A549 (cell line): ENCODE results near the gene GJE1. TPM values are rescaled to one million over a fixed set of nuclear protein-coding genes. Genes with fewer than 3 reads are reported as not detected.

ENCODE experiments used
- ATAC-seq, 2 experiments: fragments of 200-7000 bp in 1 of 2; fragments of >200 bp in 1 of 2; cut with Nextera tagmentation in 1 of 2; cut with Tn5 transposase in 1 of 2; 3 replicates each; pipeline versions ENCODE4 v1.8.0 to v1.9.1; 2018 to 2020; ENCODE audit warnings: mild to moderate bottlenecking in 1 of 2, moderate library complexity in 1 of 2
- CTCF ChIA-PET: fragments of 300-600 bp; sonication (Branson Sonifier 250); formaldehyde crosslinking; extraction: SDS; loops from one replicate; lab custom pipeline; 2021; ENCODE audit warnings: antibody characterized with exemption, inconsistent platforms; lab: Yijun Ruan, JAX
- POLR2A ChIA-PET: fragments of 350-600 bp; formaldehyde crosslinking; extraction: SDS; loops from one replicate; lab custom pipeline; 2021; ENCODE audit warnings: antibody characterized with exemption, inconsistent platforms; lab: Yijun Ruan, JAX
- DNase-seq, 2 experiments: peaks; one replicate each; pipeline versions ENCODE4 v3.0.0 to v3.0.0-alpha.2; 2011 to 2016; ENCODE audit warnings: low read depth in 1 of 2, low spot score in 1 of 2
- FAIRE-seq: peaks from 2 replicates; lab custom pipeline; 2011; peaks lifted over from hg19 to GRCh38; lab: Jason Lieb, UNC
- H3K27ac ChIP-seq, 2 experiments: fragments of >200 bp; sonication (Bioruptor Twin); formaldehyde crosslinking; 3 replicates each; pipeline ENCODE4 v1.5.1; 2016 to 2017
- H3K4me1 ChIP-seq: fragments of >200 bp; sonication (Bioruptor Twin); formaldehyde crosslinking; 3 replicates; pipeline ENCODE4 v1.6.1; 2016
- H3K4me2 ChIP-seq: fragments of >200 bp; sonication (Bioruptor Twin); formaldehyde crosslinking; 3 replicates; pipeline ENCODE4 v1.6.1; 2016
- H3K4me3 ChIP-seq: fragments of >200 bp; sonication (Bioruptor Twin); formaldehyde crosslinking; 3 replicates; pipeline ENCODE4 v1.5.1; 2016
- H3K9me3 ChIP-seq: fragments of >200 bp; sonication (Bioruptor Twin); formaldehyde crosslinking; 3 replicates; pipeline ENCODE4 v1.6.1; 2016
- BHLHE40 ChIP-seq: IDR thresholded peaks from 2 replicates; pipeline ENCODE4 v1.6.1; 2012; ENCODE audit warnings: low read depth, low read length, inconsistent platforms
- CBX2 ChIP-seq: fragments of 200-600 bp; sonication (generic); IDR thresholded peaks from 2 replicates; pipeline ENCODE4 v1.6.1; 2016; ENCODE audit warnings: low read depth, mild to moderate bottlenecking, borderline replicate concordance
- EHMT2 ChIP-seq: fragments of 200-600 bp; sonication (generic); IDR thresholded peaks from 2 replicates; pipeline ENCODE4 v1.6.1; 2016; ENCODE audit warnings: antibody characterized with exemption, low read depth, mild to moderate bottlenecking, moderate library complexity
- EP300 ChIP-seq, 2 experiments: fragments of >200 bp; sonication (Bioruptor Twin); formaldehyde crosslinking; IDR thresholded peaks; 2 replicates in 1 of 2; 3 replicates in 1 of 2; pipeline ENCODE4 v1.6.1; 2016 to 2017
- ESRRA ChIP-seq: fragments of 150-350 bp; IDR thresholded peaks from 2 replicates; pipeline ENCODE4 v1.6.1; 2014; ENCODE audit warnings: mild to moderate bottlenecking, low read length, borderline replicate concordance
- FOSB ChIP-seq: fragments of 250-450 bp; sonication (Bioruptor Pico); IDR thresholded peaks from 2 replicates; pipeline ENCODE4 v1.5.0; 2020; ENCODE audit warnings: mild to moderate bottlenecking, moderate library complexity
- FOXS1 ChIP-seq: fragments of 250-450 bp; sonication (Bioruptor Pico); IDR thresholded peaks from 2 replicates; pipeline ENCODE4 v1.5.0; 2020; ENCODE audit warnings: mild to moderate bottlenecking, moderate library complexity
- GATA3 ChIP-seq: IDR thresholded peaks from 2 replicates; pipeline ENCODE4 v1.6.1; 2012; ENCODE audit warnings: borderline replicate concordance
- HEYL ChIP-seq: fragments of 250-450 bp; sonication (Bioruptor Pico); IDR thresholded peaks from 2 replicates; pipeline ENCODE4 v1.8.0; 2021; ENCODE audit warnings: mild to moderate bottlenecking, moderate library complexity
- HOXA7 ChIP-seq: fragments of 250-450 bp; sonication (Bioruptor Pico); IDR thresholded peaks from 2 replicates; pipeline ENCODE4 v1.5.0; 2020; ENCODE audit warnings: mild to moderate bottlenecking, moderate library complexity
- HOXB13 ChIP-seq: fragments of 250-450 bp; sonication (Bioruptor Pico); IDR thresholded peaks from 2 replicates; pipeline ENCODE4 v1.5.0; 2020; ENCODE audit warnings: low read depth, mild to moderate bottlenecking, moderate library complexity
- JUN ChIP-seq, 2 experiments: fragments of >200 bp; sonication (Bioruptor Twin); formaldehyde crosslinking; IDR thresholded peaks; 2 replicates in 1 of 2; 3 replicates in 1 of 2; pipeline ENCODE4 v1.6.1; 2016 to 2017
- KDM1A ChIP-seq: fragments of 200-600 bp; sonication (generic); IDR thresholded peaks from 2 replicates; pipeline ENCODE4 v1.6.1; 2016; ENCODE audit warnings: low read depth, mild to moderate bottlenecking
- MAFK ChIP-seq: fragments of 450-650 bp; IDR thresholded peaks from 2 replicates; pipeline ENCODE4 v1.6.1; 2014; ENCODE audit not compliant: partially characterized antibody
- MAZ ChIP-seq: fragments of 150-350 bp; IDR thresholded peaks from 2 replicates; pipeline ENCODE4 v1.6.1; 2014; ENCODE audit warnings: antibody characterized with exemption, low read depth, low read length, borderline replicate concordance
- MYC ChIP-seq: IDR thresholded peaks from 2 replicates; pipeline ENCODE4 v1.6.1; 2012; ENCODE audit warnings: mild to moderate bottlenecking, inconsistent platforms, low read length, improper control_type of control experiment, borderline replicate concordance
- PHF8 ChIP-seq: fragments of 200-600 bp; sonication (generic); IDR thresholded peaks from 2 replicates; pipeline ENCODE4 v1.6.1; 2016; ENCODE audit warnings: low read depth, mild to moderate bottlenecking, antibody characterized with exemption, moderate library complexity, borderline replicate concordance
- POLR2A ChIP-seq: IDR thresholded peaks from 2 replicates; pipeline ENCODE4 v1.6.1; 2012; ENCODE audit warnings: mild to moderate bottlenecking, low read length
- RAD21 ChIP-seq, 2 experiments: fragments of >200 bp in 1 of 2; sonication (Bioruptor Twin) in 1 of 2; formaldehyde crosslinking in 1 of 2; IDR thresholded peaks in 1 of 2; conservative IDR thresholded peaks in 1 of 2; 2 replicates in 1 of 2; 3 replicates in 1 of 2; pipeline ENCODE4 v1.6.1; 2012 to 2018; ENCODE audit warnings: inconsistent platforms in 1 of 2
- RCOR1 ChIP-seq: fragments of 150-350 bp; IDR thresholded peaks from 2 replicates; pipeline ENCODE4 v1.6.1; 2014; ENCODE audit warnings: antibody characterized with exemption, low read length, low read depth
- RFX5 ChIP-seq: fragments of 450-650 bp; IDR thresholded peaks from 2 replicates; pipeline ENCODE4 v1.7.1; 2014; ENCODE audit warnings: antibody characterized with exemption, mild to moderate bottlenecking, moderate library complexity
- SMC3 ChIP-seq: fragments of >200 bp; sonication (Bioruptor Twin); formaldehyde crosslinking; IDR thresholded peaks from 3 replicates; pipeline ENCODE4 v1.6.1; 2018; ENCODE audit warnings: inconsistent platforms
- TFCP2L1 ChIP-seq: fragments of 250-450 bp; sonication (Bioruptor Pico); IDR thresholded peaks from 2 replicates; pipeline ENCODE4 v1.5.0; 2021; ENCODE audit warnings: mild to moderate bottlenecking
- ZFP36 ChIP-seq: fragments of 450-650 bp; IDR thresholded peaks from 2 replicates; pipeline ENCODE4 v1.6.1; 2014; ENCODE audit warnings: borderline replicate concordance; ENCODE audit not compliant: partially characterized antibody
- ZNF302 ChIP-seq: fragments of 250-450 bp; sonication (Bioruptor Pico); IDR thresholded peaks from 2 replicates; pipeline ENCODE4 v1.9.0; 2021; ENCODE audit warnings: inconsistent platforms, mild to moderate bottlenecking, moderate library complexity
- WGBS: methylation state at CpG from one replicate; pipeline ENCODE4 v1.1.6; 2017; ENCODE audit errors: missing lambda C conversion rate; 5-methylcytosine and 5-hydroxymethylcytosine counted together
- polyA plus RNA-seq, 4 experiments: library from polyadenylated mRNA; depleted of rRNA in 3 of 4; stranded (reverse); fragments of >200 nt; fragmentation: RNase III in 1 of 4; extraction: RNeasy Plus Mini Kit Qiagen cat#74134 plus additional on column Dnase treatment in 1 of 4; gene quantifications; 2 replicates in 3 of 4; 3 replicates in 1 of 4; pipeline ENCODE4 v1.2.3, GENCODE V29; 2011 to 2017
- TF ChIP-seq, protein P1 (sequence below): fragments of 450-650 bp; IDR thresholded peaks from 2 replicates; pipeline ENCODE4 v1.6.1; 2014; ENCODE audit warnings: antibody characterized with exemption
- TF ChIP-seq, protein P2 (sequence below): IDR thresholded peaks from 2 replicates; pipeline ENCODE4 v1.6.1; 2012
- TF ChIP-seq, protein P3 (sequence below): fragments of 200-600 bp; sonication (generic); IDR thresholded peaks from 2 replicates; pipeline ENCODE4 v1.6.1; 2016; ENCODE audit warnings: antibody characterized with exemption, mild to moderate bottlenecking, moderate library complexity
- TF ChIP-seq, protein P4 (sequence below): fragments of 250-450 bp; sonication (Bioruptor Pico); IDR thresholded peaks from 2 replicates; pipeline ENCODE4 v1.5.0; 2021; ENCODE audit warnings: mild to moderate bottlenecking, moderate library complexity, borderline replicate concordance
- TF ChIP-seq, protein P5 (sequence below): fragments of 150-350 bp; IDR thresholded peaks from 2 replicates; pipeline ENCODE4 v1.6.1; 2014; ENCODE audit warnings: low read depth, mild to moderate bottlenecking, low read length
- TF ChIP-seq, protein P6 (sequence below): IDR thresholded peaks from 2 replicates; pipeline ENCODE4 v1.6.1; 2012; ENCODE audit warnings: low read depth, borderline replicate concordance

The GJE1 gene
- polyA plus RNA-seq, 2 of the 4 experiments (the other 2 are of a cell fraction) = not detected

DNA sequence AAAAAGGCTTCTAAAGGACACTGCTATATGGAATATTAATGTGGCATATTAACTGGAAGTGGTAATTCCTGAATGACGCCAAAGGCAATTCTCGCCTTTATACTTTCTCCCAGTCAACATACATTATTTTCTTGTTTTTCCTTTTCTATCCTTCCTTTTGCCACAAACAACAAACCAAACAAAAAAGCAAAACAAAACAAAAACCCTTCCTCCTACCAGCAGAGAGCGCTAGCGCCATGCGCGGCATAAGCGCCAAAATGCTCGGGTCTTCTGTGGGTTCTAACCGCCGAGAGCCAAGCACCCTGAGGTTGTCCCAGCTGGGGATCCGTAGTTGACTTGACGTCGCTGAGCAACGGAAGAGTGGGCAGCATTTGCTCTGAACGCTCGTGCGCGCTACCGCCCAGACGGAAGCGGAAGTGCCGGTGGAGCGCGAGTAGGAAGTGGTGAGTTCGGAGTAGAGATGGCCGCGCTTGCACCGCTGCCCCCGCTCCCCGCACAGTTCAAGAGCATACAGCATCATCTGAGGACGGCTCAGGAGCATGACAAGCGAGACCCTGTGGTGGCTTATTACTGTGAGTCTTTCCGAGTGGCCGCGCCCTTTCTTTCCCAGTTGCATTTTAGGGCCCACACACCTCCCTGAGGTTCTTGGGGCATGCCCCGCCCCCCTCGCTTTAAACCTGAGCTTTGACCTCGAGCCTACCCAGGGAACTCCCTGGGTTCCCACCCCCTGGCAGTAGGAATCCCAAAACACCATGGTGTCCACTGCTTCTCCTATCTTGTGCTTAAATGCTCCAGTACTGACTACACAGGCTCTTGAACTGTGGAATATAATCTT, 14.3 kb downstream of the GJE1 start, which contains the start of the genes NMBR and VTA1:
TSS of gene NMBR (minus strand) at position 295 of the 835 bp plus-strand sequence. CDS start 58,464 bp downstream, outside the sequence.
TSS of gene VTA1 (plus strand) at position 436 of the 835 bp plus-strand sequence. CDS start at position 461, 25 bp downstream.
- Histone ChIP-seq H3K4me1 (peaks cover 20% of the 10 kb centered on the region; the same call in 2 of the 3 replicates), H3K4me2 (peak within 1 kb of the TSS; percentile 90), H3K27ac (peak within 1 kb of the TSS; percentile 78 to 91), H3K9me3 (no peaks in the 10 kb centered on the region), H3K4me3 (peak within 1 kb of the TSS; percentile 78)
- peak; percentile 77 for FAIRE-seq
- ChIA-PET POLR2A (interaction anchor here (0.6 kb wide), 1 partner anchor 229 kb away, joined by 4 read pairs; no protein-coding TSS in a partner anchor), CTCF (interaction anchor here (0.8 to 3.0 kb wide), 21 partner anchors 9 to 335 kb away, joined by 3 to 21 read pairs (median 4); no protein-coding TSS in a partner anchor)
- peak; percentile 83 to 99 for DNase-seq
- WGBS = 3% methylated on average over 32 of the region's 38 CpGs
- ATAC-seq = peak; percentile 100
- no peak for TF ChIP-seq EP300 (IDR thresholded peaks at IDR 0.05)
- TF ChIP-seq ZNF302 = no peak
- no peak for TF ChIP-seq GATA3
- TF ChIP-seq MYC = peak; percentile 50; the same call in 1 of the 2 replicates
- TF ChIP-seq, protein P1, sequence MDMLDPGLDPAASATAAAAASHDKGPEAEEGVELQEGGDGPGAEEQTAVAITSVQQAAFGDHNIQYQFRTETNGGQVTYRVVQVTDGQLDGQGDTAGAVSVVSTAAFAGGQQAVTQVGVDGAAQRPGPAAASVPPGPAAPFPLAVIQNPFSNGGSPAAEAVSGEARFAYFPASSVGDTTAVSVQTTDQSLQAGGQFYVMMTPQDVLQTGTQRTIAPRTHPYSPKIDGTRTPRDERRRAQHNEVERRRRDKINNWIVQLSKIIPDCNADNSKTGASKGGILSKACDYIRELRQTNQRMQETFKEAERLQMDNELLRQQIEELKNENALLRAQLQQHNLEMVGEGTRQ = no peak
- TF ChIP-seq, protein P2, sequence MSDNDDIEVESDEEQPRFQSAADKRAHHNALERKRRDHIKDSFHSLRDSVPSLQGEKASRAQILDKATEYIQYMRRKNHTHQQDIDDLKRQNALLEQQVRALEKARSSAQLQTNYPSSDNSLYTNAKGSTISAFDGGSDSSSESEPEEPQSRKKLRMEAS = peak; percentile 85
- TF ChIP-seq MAFK = no peak
- TF ChIP-seq PHF8 = peak; percentile 57; the same call in 1 of the 2 replicates
- TF ChIP-seq FOSB (CRISPR knock-in tag) = no peak
- TF ChIP-seq, protein P3, sequence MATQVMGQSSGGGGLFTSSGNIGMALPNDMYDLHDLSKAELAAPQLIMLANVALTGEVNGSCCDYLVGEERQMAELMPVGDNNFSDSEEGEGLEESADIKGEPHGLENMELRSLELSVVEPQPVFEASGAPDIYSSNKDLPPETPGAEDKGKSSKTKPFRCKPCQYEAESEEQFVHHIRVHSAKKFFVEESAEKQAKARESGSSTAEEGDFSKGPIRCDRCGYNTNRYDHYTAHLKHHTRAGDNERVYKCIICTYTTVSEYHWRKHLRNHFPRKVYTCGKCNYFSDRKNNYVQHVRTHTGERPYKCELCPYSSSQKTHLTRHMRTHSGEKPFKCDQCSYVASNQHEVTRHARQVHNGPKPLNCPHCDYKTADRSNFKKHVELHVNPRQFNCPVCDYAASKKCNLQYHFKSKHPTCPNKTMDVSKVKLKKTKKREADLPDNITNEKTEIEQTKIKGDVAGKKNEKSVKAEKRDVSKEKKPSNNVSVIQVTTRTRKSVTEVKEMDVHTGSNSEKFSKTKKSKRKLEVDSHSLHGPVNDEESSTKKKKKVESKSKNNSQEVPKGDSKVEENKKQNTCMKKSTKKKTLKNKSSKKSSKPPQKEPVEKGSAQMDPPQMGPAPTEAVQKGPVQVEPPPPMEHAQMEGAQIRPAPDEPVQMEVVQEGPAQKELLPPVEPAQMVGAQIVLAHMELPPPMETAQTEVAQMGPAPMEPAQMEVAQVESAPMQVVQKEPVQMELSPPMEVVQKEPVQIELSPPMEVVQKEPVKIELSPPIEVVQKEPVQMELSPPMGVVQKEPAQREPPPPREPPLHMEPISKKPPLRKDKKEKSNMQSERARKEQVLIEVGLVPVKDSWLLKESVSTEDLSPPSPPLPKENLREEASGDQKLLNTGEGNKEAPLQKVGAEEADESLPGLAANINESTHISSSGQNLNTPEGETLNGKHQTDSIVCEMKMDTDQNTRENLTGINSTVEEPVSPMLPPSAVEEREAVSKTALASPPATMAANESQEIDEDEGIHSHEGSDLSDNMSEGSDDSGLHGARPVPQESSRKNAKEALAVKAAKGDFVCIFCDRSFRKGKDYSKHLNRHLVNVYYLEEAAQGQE = no peak
- TF ChIP-seq RFX5 = no peak
- peak; percentile 64 for TF ChIP-seq POLR2A
- TF ChIP-seq, protein P4, sequence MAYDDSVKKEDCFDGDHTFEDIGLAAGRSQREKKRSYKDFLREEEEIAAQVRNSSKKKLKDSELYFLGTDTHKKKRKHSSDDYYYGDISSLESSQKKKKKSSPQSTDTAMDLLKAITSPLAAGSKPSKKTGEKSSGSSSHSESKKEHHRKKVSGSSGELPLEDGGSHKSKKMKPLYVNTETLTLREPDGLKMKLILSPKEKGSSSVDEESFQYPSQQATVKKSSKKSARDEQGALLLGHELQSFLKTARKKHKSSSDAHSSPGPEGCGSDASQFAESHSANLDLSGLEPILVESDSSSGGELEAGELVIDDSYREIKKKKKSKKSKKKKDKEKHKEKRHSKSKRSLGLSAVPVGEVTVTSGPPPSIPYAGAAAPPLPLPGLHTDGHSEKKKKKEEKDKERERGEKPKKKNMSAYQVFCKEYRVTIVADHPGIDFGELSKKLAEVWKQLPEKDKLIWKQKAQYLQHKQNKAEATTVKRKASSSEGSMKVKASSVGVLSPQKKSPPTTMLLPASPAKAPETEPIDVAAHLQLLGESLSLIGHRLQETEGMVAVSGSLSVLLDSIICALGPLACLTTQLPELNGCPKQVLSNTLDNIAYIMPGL = no peak
- TF ChIP-seq TFCP2L1 (CRISPR knock-in tag) = no peak
- TF ChIP-seq ESRRA = no peak
- TF ChIP-seq HEYL (CRISPR knock-in tag) = no peak
- no peak for TF ChIP-seq EHMT2
- 0 out of 2 replicates have a peak, but pooled peaks have one; percentile 11 for TF ChIP-seq BHLHE40
- TF ChIP-seq HOXB13 (CRISPR knock-in tag) = no peak
- TF ChIP-seq MAZ = no peak
- TF ChIP-seq CBX2 = no peak
- no peak for TF ChIP-seq RCOR1
- no peak for TF ChIP-seq ZFP36
- peak; percentile 91 to 92 for TF ChIP-seq RAD21 (conservative IDR thresholded peaks at IDR 0.05 in 1 of 2, IDR thresholded peaks at IDR 0.05 in 1 of 2)
- TF ChIP-seq, protein P5, sequence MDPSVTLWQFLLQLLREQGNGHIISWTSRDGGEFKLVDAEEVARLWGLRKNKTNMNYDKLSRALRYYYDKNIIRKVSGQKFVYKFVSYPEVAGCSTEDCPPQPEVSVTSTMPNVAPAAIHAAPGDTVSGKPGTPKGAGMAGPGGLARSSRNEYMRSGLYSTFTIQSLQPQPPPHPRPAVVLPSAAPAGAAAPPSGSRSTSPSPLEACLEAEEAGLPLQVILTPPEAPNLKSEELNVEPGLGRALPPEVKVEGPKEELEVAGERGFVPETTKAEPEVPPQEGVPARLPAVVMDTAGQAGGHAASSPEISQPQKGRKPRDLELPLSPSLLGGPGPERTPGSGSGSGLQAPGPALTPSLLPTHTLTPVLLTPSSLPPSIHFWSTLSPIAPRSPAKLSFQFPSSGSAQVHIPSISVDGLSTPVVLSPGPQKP = no peak
- no peak for TF ChIP-seq HOXA7 (CRISPR knock-in tag)
- peak; percentile 44 to 82; a peak in 2 of 5 replicates for TF ChIP-seq JUN (IDR thresholded peaks at IDR 0.05)
- TF ChIP-seq SMC3 = peak; percentile 81
- no peak for TF ChIP-seq FOXS1 (CRISPR knock-in tag)
- TF ChIP-seq, protein P6, sequence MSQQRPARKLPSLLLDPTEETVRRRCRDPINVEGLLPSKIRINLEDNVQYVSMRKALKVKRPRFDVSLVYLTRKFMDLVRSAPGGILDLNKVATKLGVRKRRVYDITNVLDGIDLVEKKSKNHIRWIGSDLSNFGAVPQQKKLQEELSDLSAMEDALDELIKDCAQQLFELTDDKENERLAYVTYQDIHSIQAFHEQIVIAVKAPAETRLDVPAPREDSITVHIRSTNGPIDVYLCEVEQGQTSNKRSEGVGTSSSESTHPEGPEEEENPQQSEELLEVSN = no peak
- no peak for TF ChIP-seq KDM1A
